ENCODE measurements around the gene ABLIM1.

ABLIM1 gene

DNA sequence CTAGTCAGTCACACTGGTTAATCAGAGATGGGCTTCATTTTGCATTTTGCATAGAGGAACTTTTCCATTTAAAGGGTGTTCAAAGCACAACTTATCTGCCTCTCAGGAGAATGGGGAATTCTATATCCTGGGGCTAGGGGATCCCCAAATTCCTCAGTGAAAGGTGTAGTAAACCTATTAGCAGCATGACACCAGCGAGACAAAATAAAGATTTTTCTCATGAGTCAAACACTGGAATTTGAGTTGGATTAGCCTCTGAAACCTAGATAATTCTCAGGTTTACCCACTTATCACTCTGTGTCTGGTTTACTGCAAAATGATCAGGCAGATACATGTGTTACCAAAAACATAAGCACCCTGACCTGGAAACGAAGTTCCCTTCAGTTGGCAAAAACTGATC, 255.8 kb downstream of the ABLIM1 start:
- intact Hi-C loops (cut with DNase I) = no loop called here

DNA sequence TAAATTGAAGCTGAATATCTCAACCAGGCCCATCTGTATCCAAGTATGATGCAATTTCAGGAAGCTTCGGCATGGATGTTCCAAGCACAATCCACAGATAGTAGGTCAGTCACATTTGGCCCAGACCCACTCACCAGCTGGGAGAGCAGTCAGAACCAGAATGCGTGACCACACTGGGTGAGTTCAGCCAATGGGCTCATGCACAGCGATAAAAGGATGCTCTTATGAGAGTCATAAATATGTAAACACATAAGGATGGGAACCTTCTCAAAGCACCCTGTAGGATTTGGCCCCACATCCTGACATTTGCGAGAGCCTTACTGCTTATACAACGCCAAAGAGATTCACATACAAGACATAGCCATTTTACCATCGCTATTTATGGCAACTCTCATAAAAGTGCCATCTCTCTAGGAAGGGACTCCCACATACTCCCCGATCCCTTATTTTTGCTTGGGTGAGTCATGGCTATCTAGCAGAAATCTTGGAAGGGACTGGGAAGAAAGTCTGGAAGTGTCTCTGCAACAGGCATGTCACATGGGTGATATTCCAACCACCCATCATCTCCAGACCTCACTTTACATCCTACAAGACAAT, 256.8 kb downstream of the ABLIM1 start:
- intact Hi-C loops (cut with DNase I) = no loop called here
- peak in 3 of 10 donors; percentile 63 to 80 (median 71) for DNase-seq

More for the DNA sequence above, 255.8 kb downstream of the ABLIM1 start:
- no peak for DNase-seq

DNA sequence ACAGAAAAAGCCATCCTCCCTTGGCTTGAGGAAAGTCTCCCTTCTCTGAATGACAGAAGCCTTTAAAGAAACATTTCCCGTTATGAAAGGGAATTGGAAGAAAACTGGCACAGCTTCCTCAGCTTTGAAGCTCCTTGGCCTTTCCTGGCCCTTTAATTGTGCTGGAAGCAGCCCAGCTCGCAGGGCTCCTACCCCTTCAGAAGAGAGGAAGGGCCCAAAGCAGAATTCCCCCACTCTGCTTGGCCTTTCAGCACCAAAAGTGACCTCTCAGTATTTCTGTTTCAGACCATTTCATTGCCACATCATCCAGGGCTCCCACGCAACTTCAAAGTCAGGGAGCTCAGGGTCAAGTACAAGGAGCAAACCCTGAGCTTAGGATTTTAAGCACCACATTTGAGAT, 258.0 kb downstream of the ABLIM1 start:
- intact Hi-C loops (cut with DNase I) = no loop called here
- DNase-seq = no peak

DNA sequence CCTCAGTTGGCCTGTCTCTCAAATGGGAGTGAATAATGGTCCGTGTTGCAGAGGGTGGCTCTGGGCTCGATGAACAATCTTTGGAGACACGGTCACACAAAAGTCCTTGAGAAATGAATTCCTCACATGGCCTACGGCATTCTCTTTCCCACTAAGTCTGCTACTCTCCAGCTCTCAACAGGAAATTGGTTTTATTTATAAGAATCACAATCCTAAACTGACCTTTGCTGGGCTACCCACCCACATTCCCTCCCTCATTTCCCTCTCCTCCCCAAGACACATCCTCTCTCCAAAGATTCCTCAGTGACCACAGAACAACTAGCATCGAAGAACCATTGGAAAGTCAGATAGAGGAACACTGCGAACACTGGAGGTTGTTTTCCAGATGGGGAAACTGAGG, 258.5 kb downstream of the ABLIM1 start:
- DNase-seq = no peak
- intact Hi-C loops (cut with DNase I) = no loop called here

DNA sequence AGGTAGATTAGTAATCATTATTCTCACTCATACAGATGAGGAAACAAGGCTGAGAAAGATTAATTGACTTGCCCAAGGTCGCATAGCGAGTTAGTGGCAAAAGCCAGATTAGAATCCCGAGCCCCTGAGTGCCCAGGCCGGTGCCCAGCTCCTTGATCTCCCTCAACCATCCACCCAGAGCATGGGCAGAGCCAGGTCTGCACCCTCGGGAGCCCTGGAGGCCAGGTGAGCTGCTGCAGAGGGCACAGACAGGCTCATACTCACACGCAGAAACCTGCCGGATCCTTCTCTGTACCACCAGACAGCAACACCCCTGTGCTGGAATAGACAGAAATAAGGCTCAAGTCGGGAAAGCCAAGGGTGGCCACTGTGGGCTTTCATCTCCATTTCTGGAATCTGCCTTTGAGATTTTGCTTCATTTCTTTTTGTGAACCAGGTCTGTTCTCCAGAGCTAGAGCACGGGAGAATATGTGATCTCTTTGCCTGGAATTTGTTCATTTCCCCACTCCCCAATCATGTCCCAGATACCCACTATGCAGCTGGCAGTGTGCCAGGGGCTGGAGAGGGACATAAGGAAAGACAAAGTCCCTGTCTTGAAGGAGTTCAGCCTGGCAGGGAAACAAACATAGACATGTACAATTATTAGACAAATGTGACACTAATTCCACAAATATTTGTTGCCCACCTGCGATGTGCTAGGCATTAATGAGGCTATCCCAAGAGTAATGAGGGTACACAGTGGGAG, 259.3 kb downstream of the ABLIM1 start:
- intact Hi-C loops (cut with DNase I) = no loop called here
- DNase-seq = peak in 1 of 10 donors; percentile 59

DNA sequence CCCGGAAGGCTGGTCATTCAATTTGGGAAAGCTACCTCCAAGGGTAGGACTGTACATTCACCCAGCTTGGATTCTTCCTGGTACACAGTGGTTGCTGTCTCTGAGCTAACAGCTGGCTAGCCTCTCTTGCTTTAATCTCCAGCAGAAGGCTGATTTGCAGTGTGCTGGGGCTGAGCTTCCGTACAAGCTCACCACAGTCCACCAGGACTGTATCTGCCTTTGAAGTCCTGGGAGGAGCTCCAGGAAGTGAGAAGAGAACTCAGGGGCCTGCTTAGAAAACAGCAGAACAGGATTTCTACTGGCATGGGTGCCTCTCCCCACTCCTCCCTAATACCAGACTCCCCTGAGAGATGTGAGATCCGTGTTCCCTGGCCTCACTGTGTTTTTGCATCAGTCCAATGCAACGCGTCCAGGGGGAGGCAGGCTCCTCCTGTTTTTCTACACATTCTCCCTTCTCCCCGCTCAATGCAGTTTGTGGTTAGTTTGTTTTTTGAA, 260.4 kb downstream of the ABLIM1 start:
- no peak for DNase-seq
- intact Hi-C loops (cut with DNase I) = no loop called here

DNA sequence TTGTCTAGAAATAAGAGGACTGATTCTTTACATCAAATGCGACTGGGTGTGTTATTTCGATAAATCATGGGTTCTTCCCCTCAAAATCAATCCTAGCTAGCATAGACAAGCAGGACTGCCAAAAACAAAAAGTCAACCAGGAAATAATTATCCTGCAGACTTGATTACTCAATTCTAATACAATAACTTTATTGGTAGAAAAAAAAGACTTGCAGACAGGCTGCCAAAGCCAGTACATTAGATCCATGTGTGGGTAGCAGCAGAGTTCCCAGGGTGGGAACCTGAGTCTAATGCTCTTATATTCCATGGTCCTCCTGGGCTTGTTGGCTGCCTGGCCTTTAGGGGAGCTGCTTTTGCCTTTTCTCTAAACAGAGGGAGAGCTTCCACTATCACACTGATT, 261.6 kb downstream of the ABLIM1 start:
- DNase-seq = no peak
- intact Hi-C loops (cut with DNase I) = no loop called here

DNA sequence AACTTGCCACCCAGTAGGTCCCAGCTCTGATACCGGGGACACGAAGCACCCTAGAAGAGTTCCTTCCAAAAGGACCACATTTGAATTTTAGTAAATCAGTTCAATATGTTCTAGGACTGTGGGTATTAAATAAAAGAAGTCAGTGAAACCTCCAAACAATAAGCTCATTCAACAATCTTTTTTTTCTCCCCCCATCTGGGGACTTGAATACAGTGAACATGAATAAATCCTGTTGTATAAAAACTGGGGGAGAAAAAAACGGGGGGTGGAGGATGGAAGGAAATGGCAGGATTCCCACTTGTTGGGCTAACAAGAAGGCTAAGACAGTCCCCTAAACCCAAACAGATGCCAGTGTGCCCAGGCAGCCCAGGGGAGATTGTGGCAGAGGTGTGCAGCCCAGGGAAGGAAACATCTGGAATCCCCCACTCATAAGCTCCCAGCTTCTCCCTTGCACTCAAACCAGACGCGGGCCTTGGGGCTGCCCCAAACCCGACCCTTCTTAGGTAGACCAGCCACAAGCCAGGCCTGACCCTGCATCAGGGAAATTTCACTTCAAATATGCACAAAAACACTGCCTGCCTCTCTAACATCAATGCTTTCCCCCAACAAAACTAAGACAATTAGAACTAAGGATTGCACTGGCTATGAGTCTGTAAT, 262.6 kb downstream of the ABLIM1 start:
- no peak for DNase-seq
- intact Hi-C loops (cut with DNase I) = no loop called here

DNA sequence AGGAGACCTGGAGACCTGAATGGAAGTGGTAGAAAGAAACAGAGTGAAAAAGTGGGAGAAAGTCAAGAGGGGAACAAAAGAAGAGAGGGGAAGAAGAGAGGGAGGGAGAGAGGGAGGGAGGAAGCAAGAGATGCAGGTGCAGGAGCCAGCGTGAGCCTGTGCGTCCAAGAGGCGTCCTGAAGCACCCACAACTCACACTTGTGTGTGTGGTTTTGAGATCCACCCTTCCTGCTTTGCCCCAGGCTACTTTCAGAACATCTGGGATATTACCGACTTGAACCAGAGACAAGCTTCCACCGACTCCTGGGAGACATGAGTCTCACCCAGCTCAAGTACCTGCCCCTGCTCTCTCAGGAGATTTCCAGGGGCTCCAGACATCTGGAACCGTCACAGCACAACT, 263.5 kb downstream of the ABLIM1 start:
- no peak for DNase-seq
- intact Hi-C loops (cut with DNase I) = no loop called here

DNA sequence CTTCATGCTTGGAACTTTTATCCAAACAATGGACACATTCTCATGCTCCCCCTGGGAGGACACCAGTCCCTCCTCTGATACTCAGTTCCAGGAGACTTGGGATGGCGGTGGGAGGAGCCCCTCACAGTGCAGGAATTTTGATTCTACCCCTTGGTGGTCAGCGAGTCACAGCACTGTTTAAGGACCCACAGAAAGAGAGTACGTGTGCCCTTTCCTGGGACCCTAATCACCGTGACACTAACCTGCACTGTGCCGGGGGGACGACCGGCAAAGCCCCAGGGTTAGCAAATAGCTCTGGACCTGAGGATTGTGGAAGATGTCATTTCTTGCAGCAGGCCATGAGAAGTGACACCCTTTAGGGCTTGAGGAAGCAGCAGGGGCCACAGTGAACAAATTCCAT, 264.2 kb downstream of the ABLIM1 start:
- intact Hi-C loops (cut with DNase I) = no loop called here
- DNase-seq = no peak

DNA sequence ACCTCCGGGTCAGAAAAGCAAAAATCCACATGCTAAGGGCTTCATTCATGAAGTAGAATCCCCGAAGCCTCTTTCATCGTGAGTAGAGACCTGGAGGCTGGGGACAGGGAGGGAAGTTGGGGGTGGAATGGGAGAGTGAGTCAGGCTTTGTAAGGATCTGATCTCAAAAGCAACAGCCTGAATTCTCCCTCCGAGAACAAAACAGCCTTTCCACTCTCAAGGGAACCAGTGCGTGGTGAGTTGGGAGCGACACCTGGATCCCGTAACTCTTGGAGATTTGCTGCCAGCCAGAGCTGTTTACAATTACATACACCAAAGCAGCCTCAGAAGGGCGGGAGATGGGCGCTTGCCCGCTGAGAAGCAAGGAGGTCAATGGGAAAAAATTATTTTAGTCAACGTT, 264.6 kb downstream of the ABLIM1 start:
- intact Hi-C loops (cut with DNase I) = no loop called here

DNA sequence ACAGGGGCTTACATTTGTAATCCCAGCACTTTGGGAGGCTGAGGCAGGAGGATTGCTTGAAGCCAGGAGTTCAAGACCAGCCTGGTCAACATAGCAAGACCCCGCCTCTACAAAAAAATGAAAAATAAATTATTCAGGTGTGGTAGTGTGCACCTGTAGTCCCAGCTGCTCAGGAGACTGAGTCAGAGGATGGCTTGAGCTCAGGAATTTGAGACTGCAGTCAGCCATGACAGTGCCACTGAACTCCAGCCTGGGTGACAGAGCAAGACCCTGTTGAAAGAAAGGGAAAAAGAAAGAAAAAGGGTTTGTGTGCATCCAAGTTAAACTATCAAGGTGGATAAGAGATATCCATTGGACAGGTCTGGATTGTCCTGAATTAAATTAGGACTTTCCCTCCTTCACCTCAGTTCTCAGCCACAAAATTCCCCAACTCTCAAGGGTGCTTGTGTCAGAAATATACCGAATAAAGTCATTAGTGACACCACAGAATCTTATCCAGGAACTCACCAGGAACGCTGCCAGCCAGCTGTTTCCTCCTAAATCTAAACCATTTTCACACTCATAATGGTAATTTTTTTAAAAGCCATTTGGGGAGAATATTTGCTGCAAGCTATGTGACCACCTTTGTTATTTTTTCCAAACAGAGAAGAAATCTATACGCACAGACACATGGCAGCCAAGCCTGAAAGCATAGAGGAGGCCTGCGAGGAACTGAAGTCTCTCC, 265.8 kb downstream of the ABLIM1 start:
- intact Hi-C loops (cut with DNase I) = no loop called here
- no peak for DNase-seq

More for the DNA sequence above, 264.6 kb downstream of the ABLIM1 start:
- DNase-seq = no peak

DNA sequence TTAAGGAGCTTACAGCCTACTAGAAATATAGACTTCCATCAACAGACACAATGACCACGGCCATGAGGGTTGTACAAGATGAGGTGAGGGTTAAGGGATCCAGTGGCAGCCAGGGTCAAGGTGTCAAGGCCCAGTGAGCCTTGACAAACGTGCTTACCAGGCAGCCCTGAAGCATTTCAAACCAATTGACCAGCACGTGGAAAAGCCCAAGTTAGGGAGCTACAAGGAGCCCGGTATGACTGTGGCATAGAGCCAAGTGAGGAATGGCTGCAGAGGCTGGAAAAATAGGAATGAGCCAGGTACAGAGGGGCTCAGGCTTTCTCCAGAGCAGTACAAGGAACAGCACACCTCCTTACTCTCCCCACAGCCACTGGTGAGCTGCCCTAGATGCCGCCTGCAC, 266.5 kb downstream of the ABLIM1 start:
- intact Hi-C loops (cut with DNase I) = no loop called here
- no peak for DNase-seq

DNA sequence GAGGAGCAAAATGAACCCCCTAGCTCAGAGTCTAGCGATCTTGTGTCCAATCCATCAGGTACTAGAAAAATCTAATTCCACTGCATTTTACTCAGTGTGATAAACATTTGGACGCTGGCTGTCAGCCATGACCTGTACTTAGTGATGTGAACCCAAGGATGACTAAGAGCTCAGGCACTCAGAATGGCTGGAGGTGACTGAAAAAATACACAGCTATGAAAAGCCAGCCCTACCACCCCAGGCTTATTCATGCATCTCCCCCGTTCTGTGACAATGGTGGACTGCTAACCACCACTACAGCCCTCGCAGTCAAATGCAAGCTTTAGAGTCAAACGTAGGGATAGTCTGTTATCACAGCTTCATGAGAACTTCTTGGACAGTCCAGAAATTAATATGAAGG, 268.6 kb downstream of the ABLIM1 start:
- DNase-seq = no peak
- intact Hi-C loops (cut with DNase I) = no loop called here

DNA sequence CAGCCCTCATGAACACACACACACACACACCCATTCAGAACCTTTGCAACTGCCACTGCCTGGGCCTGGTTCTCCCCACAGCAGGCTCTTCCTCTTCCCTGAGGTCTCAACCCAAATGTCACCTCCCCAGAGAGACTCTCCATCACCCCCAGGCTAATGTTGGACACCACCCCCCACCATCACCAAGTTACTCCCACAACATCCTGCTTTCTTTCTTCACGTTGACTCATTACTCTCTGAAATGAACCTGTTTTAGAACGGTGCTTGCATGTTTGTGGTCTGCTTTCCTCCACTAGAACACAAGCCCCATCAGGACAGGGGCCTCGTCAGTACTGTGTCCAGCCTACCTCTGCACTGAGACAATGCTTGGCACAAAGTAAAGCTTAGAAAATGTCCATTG, 269.8 kb downstream of the ABLIM1 start:
- intact Hi-C loops (cut with DNase I) = no loop called here
- no peak for DNase-seq

DNA sequence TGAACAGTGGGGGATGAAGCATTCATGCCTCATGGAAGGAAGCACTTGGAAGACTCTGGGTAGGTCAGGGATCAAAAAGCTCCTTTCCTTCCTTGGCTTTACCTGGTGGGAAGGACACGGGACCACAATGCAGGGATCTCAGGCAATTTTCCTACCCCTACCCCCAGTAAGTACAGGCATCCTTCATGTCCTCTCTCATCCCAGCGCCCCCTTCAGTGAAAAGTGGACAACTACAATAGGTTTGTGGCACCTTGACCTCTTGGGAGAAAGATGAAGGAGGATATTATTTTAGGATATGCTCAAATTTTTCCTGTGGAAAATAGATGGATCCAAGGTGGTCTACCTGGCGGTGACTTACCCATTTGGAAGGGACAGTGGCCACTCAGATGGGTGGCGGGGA, 270.3 kb downstream of the ABLIM1 start:
- intact Hi-C loops (cut with DNase I) = no loop called here

DNA sequence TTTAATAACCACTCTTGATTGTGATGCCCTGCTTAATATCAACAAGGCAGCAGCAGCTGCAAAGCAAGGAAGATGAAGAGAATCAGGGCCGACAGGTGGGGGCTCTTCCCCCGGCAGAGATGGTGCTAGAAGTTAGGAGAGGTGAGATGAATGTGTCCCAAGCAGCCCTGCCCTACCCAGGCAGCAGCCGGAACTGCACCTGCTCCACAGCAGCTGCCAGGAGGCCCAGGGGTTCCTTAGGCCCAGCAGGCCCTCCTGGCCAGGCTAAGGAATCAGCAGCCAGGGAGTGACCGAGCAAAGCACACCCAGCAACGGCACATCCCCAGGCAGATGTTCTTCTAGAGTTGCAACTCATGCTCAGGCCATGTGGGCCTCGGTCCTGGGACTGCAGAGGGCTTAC, 271.6 kb downstream of the ABLIM1 start:
- intact Hi-C loops (cut with DNase I) = no loop called here
- no peak for DNase-seq

More for the DNA sequence above, 270.3 kb downstream of the ABLIM1 start:
- DNase-seq = no peak

DNA sequence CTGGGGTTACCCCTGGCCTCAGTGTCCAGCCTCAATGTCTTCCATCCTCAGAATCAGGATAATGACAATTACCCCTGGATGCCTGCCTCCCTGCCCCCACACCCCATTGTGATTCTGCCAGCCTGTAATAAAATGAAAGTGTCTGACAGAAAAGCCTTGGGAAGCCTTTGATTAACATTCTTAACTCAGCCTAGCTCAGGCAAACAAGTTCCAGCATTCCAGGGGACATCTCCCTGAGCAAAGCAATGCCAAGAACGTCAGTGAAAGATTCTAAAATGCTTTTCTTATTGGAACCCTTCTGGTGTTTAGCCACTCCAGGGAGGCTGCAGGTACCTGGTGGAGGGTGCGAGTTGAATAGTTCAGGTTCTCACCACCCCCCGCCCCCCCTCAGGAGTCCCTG, 272.5 kb downstream of the ABLIM1 start:
- intact Hi-C loops (cut with DNase I) = no loop called here
- no peak for DNase-seq

DNA sequence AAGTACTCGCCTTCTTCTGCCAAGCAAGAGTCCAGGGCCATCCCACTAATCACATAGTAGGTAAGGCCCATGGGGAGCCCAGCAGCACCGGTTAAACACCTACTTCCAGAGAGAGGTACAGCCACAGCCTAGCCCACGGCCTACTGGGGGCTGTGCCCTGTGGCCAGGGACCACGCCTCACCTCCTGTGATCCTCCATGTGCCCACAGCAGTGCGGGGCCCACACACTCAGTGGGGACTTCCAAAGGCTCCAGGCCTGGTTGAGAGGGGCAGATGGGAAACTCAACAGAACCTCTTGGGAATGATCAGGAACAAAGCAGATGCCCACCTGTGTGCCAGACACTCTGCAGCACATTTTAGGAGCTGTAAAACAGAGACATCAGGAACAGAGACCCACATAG, 273.5 kb downstream of the ABLIM1 start:
- intact Hi-C loops (cut with DNase I) = no loop called here
- peak in 1 of 10 donors; percentile 66 for DNase-seq

DNA sequence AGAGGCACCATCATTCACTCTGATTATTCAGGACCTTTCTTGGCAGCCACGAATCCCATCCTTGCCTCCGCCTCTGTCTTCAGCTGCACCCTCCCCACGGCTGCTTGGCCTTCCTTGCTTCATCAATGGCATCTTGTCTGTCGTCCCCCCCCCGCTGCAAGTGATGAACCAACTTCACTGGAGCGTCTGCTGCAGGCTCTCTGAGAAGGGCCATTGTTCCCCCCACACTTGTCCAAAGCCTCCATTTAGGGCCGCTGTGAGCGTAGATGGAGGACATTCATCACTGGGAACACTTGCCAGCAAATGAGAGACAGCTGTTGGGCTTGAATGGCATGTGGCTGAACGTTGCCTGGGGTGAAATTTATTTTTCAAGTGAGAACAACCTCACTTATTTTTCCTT, 273.9 kb downstream of the ABLIM1 start:
- intact Hi-C loops (cut with DNase I) = no loop called here
- peak in 7 of 10 donors; percentile 24 to 92 (median 59) for DNase-seq
